Esophagus (tissue), 2 donors: ENCODE measurements around the gene JMJD8. TPM values are rescaled to one million over a fixed set of nuclear protein-coding genes. Genes with fewer than 3 reads are reported as not detected.

Experiments used
- H3K27ac ChIP-seq, 2 donors: one replicate each; pipeline ENCODE4 v1.5.1; 2013; ENCODE audit warnings: low read depth in 2 of 2, mild to moderate bottlenecking in 2 of 2, inconsistent platforms in 1 of 2, low read length in 1 of 2, moderate library complexity in 1 of 2
- H3K27me3 ChIP-seq, 2 donors: one replicate each; pipeline ENCODE4 v1.6.1; 2013; ENCODE audit warnings: low read length in 2 of 2, control low read depth in 1 of 2, mild to moderate bottlenecking in 1 of 2; ENCODE audit not compliant: insufficient read depth in 2 of 2, control insufficient read depth in 1 of 2
- H3K36me3 ChIP-seq, 2 donors: one replicate each; pipeline ENCODE4 v1.6.1; 2013; ENCODE audit warnings: low read length in 1 of 2; ENCODE audit not compliant: control insufficient read depth in 2 of 2, insufficient read depth in 2 of 2
- H3K4me1 ChIP-seq, 2 donors: one replicate each; pipeline ENCODE4 v1.6.1; 2013; ENCODE audit warnings: low read length in 1 of 2; ENCODE audit not compliant: control insufficient read depth in 2 of 2, insufficient read depth in 2 of 2
- H3K4me3 ChIP-seq, 2 donors: one replicate each; pipeline ENCODE4 v1.5.1; 2013; ENCODE audit warnings: low read length in 2 of 2, mild to moderate bottlenecking in 2 of 2, low read depth in 1 of 2, moderate library complexity in 1 of 2
- H3K9me3 ChIP-seq, 2 donors: one replicate each; pipeline ENCODE4 v1.6.1; 2013; ENCODE audit warnings: mild to moderate bottlenecking in 2 of 2, low read depth in 1 of 2, low read length in 1 of 2, moderate library complexity in 1 of 2; ENCODE audit not compliant: control insufficient read depth in 2 of 2, insufficient read depth in 1 of 2
- WGBS, 2 donors: extraction: QIAGEN DNeasy Blood & Tissue Kit; methylation state at CpG; one replicate each; pipeline ENCODE4 v1.1.7; 2013; 5-methylcytosine and 5-hydroxymethylcytosine counted together
- polyA plus RNA-seq, 2 donors: library from polyadenylated mRNA; stranded (reverse); fragments of 200-250 nt; gene quantifications; one replicate each; pipeline ENCODE4 v1.2.3, GENCODE V29; 2013
- donor health status: healthy with polysubstance abuse.
- donor health status: Bipolar disorder and iron deficiency.

Gene JMJD8
- polyA plus RNA-seq, 2 donors, result 41.0 to 55.4 TPM

GRCh38 chr16:666572-666971 is 17.6 kb downstream of the JMJD8 start:
- Histone ChIP-seq H3K36me3 (peaks cover 11 to 29% of the 10 kb centered on the region in 2 donors), H3K4me3 (no peak overlapping the region), H3K4me1 (peaks cover 12 to 19% of the 10 kb centered on the region in 2 donors), H3K9me3 (no peaks in the 10 kb centered on the region), H3K27ac (no peak overlapping the region), H3K27me3 (no peaks in the 10 kb centered on the region)
- WGBS, 2 donors, result 75 to 84% methylated on average over 13 of the region's 13 CpGs

- Histone ChIP-seq H3K4me3 (no peak overlapping the region), H3K9me3 (no peaks in the 10 kb centered on the region), H3K27ac (no peak overlapping the region), H3K27me3 (no peaks in the 10 kb centered on the region), H3K4me1 (peaks cover 5 to 10% of the 10 kb centered on the region in 2 donors), H3K36me3 (peaks cover 0 to 15% of the 10 kb centered on the region in 2 donors)
- 92 to 93% methylated on average over 20 to 21 of the region's 21 CpGs for whole genome bisulfite sequencing, 2 donors
Observed at GRCh38 chr16:662597-662996, 21.5 kb downstream of the JMJD8 start.

GRCh38 chr16:662095-662494 is 22.0 kb downstream of the JMJD8 start:
- 91 to 94% methylated on average over 19 of the region's 19 CpGs for WGBS, 2 donors
- Histone ChIP-seq H3K36me3 (peaks cover 0 to 15% of the 10 kb centered on the region in 2 donors), H3K9me3 (no peaks in the 10 kb centered on the region), H3K27me3 (no peaks in the 10 kb centered on the region), H3K4me1 (peaks cover under 1 to 6% of the 10 kb centered on the region in 2 donors), H3K4me3 (no peak overlapping the region), H3K27ac (no peak overlapping the region)

- H3K9me3 ChIP-seq, result no peaks in the 10 kb centered on the region
- no peaks in the 10 kb centered on the region for H3K27me3 ChIP-seq
- H3K36me3 ChIP-seq, result peaks cover 0 to 15% of the 10 kb centered on the region in 2 donors
- peaks cover 0 to 3% of the 10 kb centered on the region in 2 donors for H3K4me1 ChIP-seq
- WGBS, 2 donors, result 56 to 63% methylated on average over 35 of the region's 35 CpGs
- peak overlapping the region in 1 of 2 donors; percentile 12 for H3K4me3 ChIP-seq
- peak overlapping the region; percentile 28 to 38 for H3K27ac ChIP-seq
Observed at GRCh38 chr16:661184-661821, 22.8 kb downstream of the JMJD8 start.

GRCh38 chr16:660459-661183 is 23.5 kb downstream of the JMJD8 start:
- peaks cover 0 to 3% of the 10 kb centered on the region in 2 donors for H3K4me1 ChIP-seq
- no peaks in the 10 kb centered on the region for H3K27me3 ChIP-seq
- WGBS, 2 donors, result 28 to 31% methylated on average over 25 to 40 of the region's 43 CpGs
- peak overlapping the region; percentile 28 to 57 for H3K27ac ChIP-seq
- peaks cover 0 to 13% of the 10 kb centered on the region in 2 donors for H3K36me3 ChIP-seq
- no peaks in the 10 kb centered on the region for H3K9me3 ChIP-seq
- H3K4me3 ChIP-seq, result peak overlapping the region in 1 of 2 donors; percentile 12

GRCh38 chr16:660132-660458 is 24.0 kb downstream of the JMJD8 start:
- WGBS, 2 donors, result 66 to 69% methylated on average over 6 of the region's 6 CpGs
- H3K36me3 ChIP-seq, result peaks cover 0 to 18% of the 10 kb centered on the region in 2 donors
- H3K4me1 ChIP-seq, result peaks cover 0 to 3% of the 10 kb centered on the region in 2 donors
- H3K9me3 ChIP-seq, result no peaks in the 10 kb centered on the region
- peak overlapping the region in 1 of 2 donors; percentile 29 for H3K27ac ChIP-seq
- no peaks in the 10 kb centered on the region for H3K27me3 ChIP-seq
- no peak overlapping the region for H3K4me3 ChIP-seq

- Histone ChIP-seq H3K27ac (no peak overlapping the region), H3K27me3 (no peaks in the 10 kb centered on the region), H3K9me3 (no peaks in the 10 kb centered on the region), H3K36me3 (peaks cover 0 to 18% of the 10 kb centered on the region in 2 donors), H3K4me3 (no peak overlapping the region), H3K4me1 (peaks cover 0 to 3% of the 10 kb centered on the region in 2 donors)
- 87 to 89% methylated on average over 19 to 20 of the region's 20 CpGs for WGBS, 2 donors
Observed at GRCh38 chr16:659618-660017, 24.5 kb downstream of the JMJD8 start.

GRCh38 chr16:658679-659571 is 25.2 kb downstream of the JMJD8 start:
- H3K4me1 ChIP-seq, result peaks cover 0 to 3% of the 10 kb centered on the region in 2 donors
- H3K27ac ChIP-seq, result no peak overlapping the region
- WGBS, 2 donors, result 89 to 90% methylated on average over 34 to 35 of the region's 35 CpGs
- H3K36me3 ChIP-seq, result peaks cover 0 to 18% of the 10 kb centered on the region in 2 donors
- no peak overlapping the region for H3K4me3 ChIP-seq
- no peaks in the 10 kb centered on the region for H3K27me3 ChIP-seq
- H3K9me3 ChIP-seq, result no peaks in the 10 kb centered on the region

GRCh38 chr16:657487-657886 is 26.6 kb downstream of the JMJD8 start:
- peaks cover 0 to 23% of the 10 kb centered on the region in 2 donors for H3K36me3 ChIP-seq
- 92 to 93% methylated on average over 22 of the region's 22 CpGs for WGBS, 2 donors

More at GRCh38 chr16:657487-657886, 26.6 kb downstream of the JMJD8 start:
- Histone ChIP-seq H3K4me1 (peaks cover 0 to 3% of the 10 kb centered on the region in 2 donors), H3K27me3 (no peaks in the 10 kb centered on the region), H3K4me3 (no peak overlapping the region), H3K9me3 (no peaks in the 10 kb centered on the region), H3K27ac (no peak overlapping the region)
